ENCODE measurements around the gene DLGAP5. TPM values are rescaled to one million over a fixed set of nuclear protein-coding genes. Genes with fewer than 3 reads are reported as not detected.

DLGAP5 gene
- total and polyA plus RNA-seq, 9 donors: 0.43 to 0.69 (median 0.47) TPM; not detected in 4

GRCh38 chr14:55126932-55127459 is 64.4 kb downstream of the DLGAP5 start:
- Histone ChIP-seq H3K4me3 (no peak overlapping the region), H3K27me3 (no peaks in the 10 kb centered on the region), H3K4me1 (ENCODE audit: insufficient read depth) (peaks cover 30% of the 10 kb centered on the region), H3K27ac (no peak overlapping the region), H3K9me3 (no peaks in the 10 kb centered on the region), H3K36me3 (no peaks in the 10 kb centered on the region)
- no peak for TF ChIP-seq EP300 (IDR thresholded peaks at IDR 0.05)
- TF ChIP-seq, protein P1, sequence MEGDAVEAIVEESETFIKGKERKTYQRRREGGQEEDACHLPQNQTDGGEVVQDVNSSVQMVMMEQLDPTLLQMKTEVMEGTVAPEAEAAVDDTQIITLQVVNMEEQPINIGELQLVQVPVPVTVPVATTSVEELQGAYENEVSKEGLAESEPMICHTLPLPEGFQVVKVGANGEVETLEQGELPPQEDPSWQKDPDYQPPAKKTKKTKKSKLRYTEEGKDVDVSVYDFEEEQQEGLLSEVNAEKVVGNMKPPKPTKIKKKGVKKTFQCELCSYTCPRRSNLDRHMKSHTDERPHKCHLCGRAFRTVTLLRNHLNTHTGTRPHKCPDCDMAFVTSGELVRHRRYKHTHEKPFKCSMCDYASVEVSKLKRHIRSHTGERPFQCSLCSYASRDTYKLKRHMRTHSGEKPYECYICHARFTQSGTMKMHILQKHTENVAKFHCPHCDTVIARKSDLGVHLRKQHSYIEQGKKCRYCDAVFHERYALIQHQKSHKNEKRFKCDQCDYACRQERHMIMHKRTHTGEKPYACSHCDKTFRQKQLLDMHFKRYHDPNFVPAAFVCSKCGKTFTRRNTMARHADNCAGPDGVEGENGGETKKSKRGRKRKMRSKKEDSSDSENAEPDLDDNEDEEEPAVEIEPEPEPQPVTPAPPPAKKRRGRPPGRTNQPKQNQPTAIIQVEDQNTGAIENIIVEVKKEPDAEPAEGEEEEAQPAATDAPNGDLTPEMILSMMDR (IDR thresholded peaks at IDR 0.05): no peak
- TF ChIP-seq POLR2A (IDR thresholded peaks at IDR 0.05): no peak
- 62 to 69% (median 66%) methylated on average over 5 of the region's 5 CpGs for WGBS, 3 donors
- intact Hi-C loops (cut with DNase I): loop anchor here in 2 of 4 donors (5.0 kb wide), 1 partner anchor 35 kb away; no protein-coding TSS in a partner anchor
- no peak for DNase-seq

GRCh38 chr14:55126034-55126433 is 65.4 kb downstream of the DLGAP5 start:
- no peaks in the 10 kb centered on the region for H3K36me3 ChIP-seq
- intact Hi-C loops (cut with DNase I): loop anchor here in 2 of 4 donors (5.0 kb wide), 1 partner anchor 34 kb away; no protein-coding TSS in a partner anchor
- no peaks in the 10 kb centered on the region for H3K27me3 ChIP-seq
- H3K9me3 ChIP-seq: no peaks in the 10 kb centered on the region
- 31 to 44% (median 32%) methylated on average over 3 of the region's 3 CpGs for WGBS, 3 donors
- no peak for DNase-seq
- no peak overlapping the region for H3K4me3 ChIP-seq
- peak overlapping the region in 1 of 2 donors; percentile 41 for H3K27ac ChIP-seq
- H3K4me1 ChIP-seq (ENCODE audit: insufficient read depth): peaks cover 24% of the 10 kb centered on the region
- TF ChIP-seq, protein P1 (IDR thresholded peaks at IDR 0.05): no peak
- TF ChIP-seq EP300 (IDR thresholded peaks at IDR 0.05) (no peak), POLR2A (IDR thresholded peaks at IDR 0.05) (no peak)

DNA sequence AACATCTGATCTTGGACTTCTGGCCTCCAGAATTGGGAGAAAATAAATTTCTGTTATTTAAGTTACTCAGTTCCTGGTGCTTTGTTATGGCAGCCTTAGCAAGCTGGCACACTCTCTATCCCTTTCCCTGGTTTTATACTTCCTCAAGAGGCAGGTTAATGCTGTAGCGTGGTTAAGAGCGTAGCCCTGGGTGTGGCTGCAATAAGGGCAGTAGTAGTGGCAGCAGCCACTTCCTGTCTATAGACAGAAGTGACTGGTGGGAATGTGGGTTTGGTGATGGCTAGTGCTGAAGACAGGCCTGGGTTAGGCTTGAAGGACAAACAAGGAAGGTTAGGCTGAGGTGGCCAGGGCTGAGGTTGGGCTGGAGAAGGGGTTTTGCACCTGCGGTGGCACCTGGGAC is 66.0 kb downstream of the DLGAP5 start:
- no peak overlapping the region for H3K27ac ChIP-seq
- no peaks in the 10 kb centered on the region for H3K36me3 ChIP-seq
- no peaks in the 10 kb centered on the region for H3K27me3 ChIP-seq
- no peak for DNase-seq
- H3K9me3 ChIP-seq: no peaks in the 10 kb centered on the region
- H3K4me1 ChIP-seq (ENCODE audit: insufficient read depth): peaks cover 22% of the 10 kb centered on the region
- WGBS, 3 donors: 89 to 97% (median 97%) methylated on average over 3 of the region's 3 CpGs
- H3K4me3 ChIP-seq: no peak overlapping the region
- intact Hi-C loops (cut with DNase I): loop anchor here in 2 of 4 donors (5.0 kb wide), 1 partner anchor 33 kb away; no protein-coding TSS in a partner anchor
- TF ChIP-seq EP300 (IDR thresholded peaks at IDR 0.05) (no peak), POLR2A (IDR thresholded peaks at IDR 0.05) (no peak)
- TF ChIP-seq, protein P1 (IDR thresholded peaks at IDR 0.05): no peak

DNA sequence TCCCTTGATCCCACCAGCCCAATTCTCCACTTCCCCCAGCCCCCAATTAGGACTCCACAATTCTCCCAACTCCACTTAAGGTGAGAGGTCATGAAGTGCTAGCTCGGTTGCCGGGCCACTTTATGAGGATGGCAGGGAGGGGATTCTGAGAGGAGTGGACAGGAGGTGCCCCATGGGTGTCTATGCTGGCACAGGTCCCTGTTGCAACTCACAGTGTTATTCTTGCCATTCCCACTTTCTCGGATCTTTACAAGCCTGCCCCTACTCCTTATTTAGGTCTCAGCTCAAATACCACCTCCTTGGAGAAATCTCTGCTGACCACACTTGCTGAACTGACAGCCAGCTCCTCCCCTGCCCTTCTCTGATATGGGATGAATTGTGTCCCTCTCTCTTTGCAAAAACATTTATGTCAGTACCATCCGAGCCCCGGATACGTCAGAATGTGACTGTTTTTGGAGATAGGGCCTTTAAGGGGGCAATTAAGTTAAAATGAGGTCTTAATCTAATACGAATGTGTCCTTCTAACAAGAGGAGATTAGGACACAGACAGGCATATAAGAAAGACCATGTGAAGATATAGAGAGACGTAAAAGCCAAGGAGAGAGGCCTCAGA is 66.5 kb downstream of the DLGAP5 start:
- Histone ChIP-seq H3K4me3 (no peak overlapping the region), H3K27ac (no peak overlapping the region), H3K9me3 (no peaks in the 10 kb centered on the region), H3K36me3 (no peaks in the 10 kb centered on the region), H3K27me3 (no peaks in the 10 kb centered on the region), H3K4me1 (ENCODE audit: insufficient read depth) (peaks cover 22% of the 10 kb centered on the region)
- 78 to 90% (median 78%) methylated on average over 8 of the region's 8 CpGs for WGBS, 3 donors
- intact Hi-C loops (cut with DNase I): loop anchor here in 2 of 4 donors (5.0 kb wide), 1 partner anchor 33 kb away; no protein-coding TSS in a partner anchor
- DNase-seq: peak in 1 of 5 donors; percentile 18
- no peak for TF ChIP-seq POLR2A (IDR thresholded peaks at IDR 0.05)
- no peak for TF ChIP-seq EP300 (IDR thresholded peaks at IDR 0.05)
- TF ChIP-seq, protein P1 (IDR thresholded peaks at IDR 0.05): no peak
